Hepatocyte (in vitro differentiated cells): ENCODE results near the gene CFAP221. TPM values are rescaled to one million over a fixed set of nuclear protein-coding genes. Genes with fewer than 3 reads are reported as not detected.
"Not testable (repeated sequence)": the region's sequence is repeated elsewhere in the genome, so short reads cannot be mapped to it uniquely, and the experiment has no call there.

Experiments
- DNase-seq: peaks from one replicate; pipeline ENCODE4 v3.0.0-alpha.2; 2016; ENCODE audit warnings: low spot score
- H2AFZ ChIP-seq: fragments of 200-600 bp; sonication (generic); 2 replicates; pipeline ENCODE4 v1.6.0; 2016; ENCODE audit warnings: antibody characterized with exemption, mild to moderate bottlenecking
- H3K27ac ChIP-seq: fragments of 200-600 bp; sonication (generic); 2 replicates; pipeline ENCODE4 v1.5.1; 2016; ENCODE audit warnings: mild to moderate bottlenecking
- H3K27me3 ChIP-seq: fragments of 200-600 bp; sonication (generic); 2 replicates; pipeline ENCODE4 v1.6.1; 2016
- H3K36me3 ChIP-seq: fragments of 200-600 bp; sonication (generic); replicated peaks from 2 replicates; pipeline ENCODE4 v1.5.1; 2016; ENCODE audit warnings: low read depth; ENCODE audit not compliant: insufficient read depth
- H3K4me1 ChIP-seq: fragments of 200-600 bp; sonication (generic); 2 replicates; pipeline ENCODE4 v1.5.1; 2016; ENCODE audit warnings: mild to moderate bottlenecking, moderate library complexity; ENCODE audit not compliant: insufficient read depth
- H3K4me2 ChIP-seq: fragments of 200-600 bp; sonication (generic); 2 replicates; pipeline ENCODE4 v1.6.0; 2016
- H3K4me3 ChIP-seq: fragments of 200-600 bp; sonication (generic); 2 replicates; pipeline ENCODE4 v1.5.1; 2016; ENCODE audit warnings: mild to moderate bottlenecking
- H3K79me2 ChIP-seq: fragments of 200-600 bp; sonication (generic); 2 replicates; pipeline ENCODE4 v1.6.0; 2017; ENCODE audit warnings: mild to moderate bottlenecking
- H3K9me2 ChIP-seq: fragments of 200-600 bp; sonication (generic); replicated peaks from 2 replicates; pipeline ENCODE4 v1.6.0; 2017; ENCODE audit warnings: mild to moderate bottlenecking; ENCODE audit not compliant: insufficient read depth
- H3K9me3 ChIP-seq: fragments of 200-600 bp; sonication (generic); 2 replicates; pipeline ENCODE4 v1.5.1; 2016; ENCODE audit warnings: low read depth, mild to moderate bottlenecking
- H4K20me1 ChIP-seq: fragments of 200-600 bp; sonication (generic); 2 replicates; pipeline ENCODE4 v1.6.0; 2016; ENCODE audit warnings: mild to moderate bottlenecking; ENCODE audit not compliant: insufficient read depth, poor library complexity, severe bottlenecking
- EZH2 ChIP-seq: fragments of 200-600 bp; sonication (generic); IDR thresholded peaks from 2 replicates; pipeline ENCODE4 v1.6.1; 2016; ENCODE audit warnings: antibody characterized with exemption, mild to moderate bottlenecking, borderline replicate concordance
- EZH2phosphoT487 ChIP-seq: fragments of 200-600 bp; sonication (generic); IDR thresholded peaks from one replicate; pipeline ENCODE4 v1.6.1; 2018; ENCODE audit warnings: antibody characterized with exemption, mild to moderate bottlenecking, low read depth, moderate library complexity; ENCODE audit not compliant: unreplicated experiment, severe bottlenecking
- WGBS: methylation state at CpG from one replicate; pipeline ENCODE4 v1.1.6; 2016; ENCODE audit warnings: low lambda C conversion rate; ENCODE audit errors: missing lambda C conversion rate; 5-methylcytosine and 5-hydroxymethylcytosine counted together
- polyA plus RNA-seq: library from polyadenylated mRNA; unstranded; fragments of >200 nt; fragmentation: Nextera tagmentation; extraction: Ambion mirVana; gene quantifications from 2 replicates; pipeline ENCODE4 v1.2.1, GENCODE V29; 2016
- total RNA-seq: library from RNA; depleted of rRNA; stranded (reverse); fragments of >200 nt; gene quantifications from 2 replicates; pipeline ENCODE4 v1.2.3, GENCODE V29; 2014
- TF ChIP-seq, protein P1 (sequence below): fragments of 200-600 bp; sonication (generic); IDR thresholded peaks from 2 replicates; pipeline ENCODE4 v1.5.1; 2016; ENCODE audit warnings: antibody characterized with exemption, mild to moderate bottlenecking; ENCODE audit not compliant: poor library complexity

The CFAP221 gene
- total and polyA plus RNA-seq, 2 experiments from 2014 or later, result 3.3 to 3.4 TPM

DNA sequence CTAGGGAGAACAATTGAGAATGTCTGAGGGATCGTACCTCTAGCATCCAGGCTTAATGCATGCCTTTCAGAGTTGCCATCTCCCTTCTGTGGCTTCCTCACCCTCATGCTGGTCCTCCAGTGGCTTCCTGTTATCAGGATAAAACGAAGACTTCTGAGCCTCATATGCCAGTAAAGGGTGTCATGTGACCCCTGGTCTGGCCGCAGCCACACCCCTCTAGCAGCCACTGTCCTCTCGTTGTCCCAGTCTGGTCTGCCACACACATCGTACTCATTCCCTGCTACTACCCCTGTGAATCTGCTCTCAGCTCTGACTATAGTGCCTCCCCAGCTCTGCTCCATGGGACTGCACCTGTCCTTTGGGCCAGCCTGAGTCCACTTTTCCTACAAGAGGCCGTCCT, 72.2 kb downstream of the CFAP221 start:
- Histone ChIP-seq H2AFZ (no peak overlapping the region), H3K4me1 (no peaks in the 10 kb centered on the region), H4K20me1 (no peaks in the 10 kb centered on the region), H3K36me3 (no peaks in the 10 kb centered on the region), H3K27ac (no peak overlapping the region), H3K4me2 (no peak overlapping the region), H3K4me3 (no peak overlapping the region), H3K9me3 (no peaks in the 10 kb centered on the region), H3K27me3 (no peaks in the 10 kb centered on the region), H3K79me2 (no peaks in the 10 kb centered on the region), H3K9me2 (no peaks in the 10 kb centered on the region)
- no peak for DNase-seq
- TF ChIP-seq EZH2phosphoT487 (no peak), EZH2 (no peak)
- TF ChIP-seq, protein P1, sequence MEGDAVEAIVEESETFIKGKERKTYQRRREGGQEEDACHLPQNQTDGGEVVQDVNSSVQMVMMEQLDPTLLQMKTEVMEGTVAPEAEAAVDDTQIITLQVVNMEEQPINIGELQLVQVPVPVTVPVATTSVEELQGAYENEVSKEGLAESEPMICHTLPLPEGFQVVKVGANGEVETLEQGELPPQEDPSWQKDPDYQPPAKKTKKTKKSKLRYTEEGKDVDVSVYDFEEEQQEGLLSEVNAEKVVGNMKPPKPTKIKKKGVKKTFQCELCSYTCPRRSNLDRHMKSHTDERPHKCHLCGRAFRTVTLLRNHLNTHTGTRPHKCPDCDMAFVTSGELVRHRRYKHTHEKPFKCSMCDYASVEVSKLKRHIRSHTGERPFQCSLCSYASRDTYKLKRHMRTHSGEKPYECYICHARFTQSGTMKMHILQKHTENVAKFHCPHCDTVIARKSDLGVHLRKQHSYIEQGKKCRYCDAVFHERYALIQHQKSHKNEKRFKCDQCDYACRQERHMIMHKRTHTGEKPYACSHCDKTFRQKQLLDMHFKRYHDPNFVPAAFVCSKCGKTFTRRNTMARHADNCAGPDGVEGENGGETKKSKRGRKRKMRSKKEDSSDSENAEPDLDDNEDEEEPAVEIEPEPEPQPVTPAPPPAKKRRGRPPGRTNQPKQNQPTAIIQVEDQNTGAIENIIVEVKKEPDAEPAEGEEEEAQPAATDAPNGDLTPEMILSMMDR, result no peak
- WGBS, result 78% methylated on average over 6 of the region's 6 CpGs

DNA sequence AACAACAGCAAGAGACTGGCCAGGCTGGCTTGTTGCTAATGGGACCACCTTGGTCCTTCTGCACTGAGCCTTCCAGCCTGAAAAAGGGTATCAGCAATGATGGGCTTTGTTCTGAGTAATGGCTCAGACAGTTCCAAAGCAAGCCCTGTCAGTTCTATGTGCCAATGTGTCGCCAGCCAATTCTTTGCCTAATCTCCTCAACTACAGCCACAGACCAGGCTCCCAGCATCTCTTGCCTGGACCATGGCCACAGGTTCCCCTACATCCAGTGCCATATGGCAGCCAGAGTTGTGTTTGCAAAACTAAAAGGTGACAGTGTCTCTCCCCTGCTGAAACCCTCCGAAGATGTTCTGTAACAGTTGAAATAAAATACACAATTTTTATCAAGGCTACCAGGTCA, 73.2 kb downstream of the CFAP221 start:
- TF ChIP-seq EZH2, result no peak
- TF ChIP-seq EZH2phosphoT487, result no peak
- TF ChIP-seq, protein P1, result no peak

DNA sequence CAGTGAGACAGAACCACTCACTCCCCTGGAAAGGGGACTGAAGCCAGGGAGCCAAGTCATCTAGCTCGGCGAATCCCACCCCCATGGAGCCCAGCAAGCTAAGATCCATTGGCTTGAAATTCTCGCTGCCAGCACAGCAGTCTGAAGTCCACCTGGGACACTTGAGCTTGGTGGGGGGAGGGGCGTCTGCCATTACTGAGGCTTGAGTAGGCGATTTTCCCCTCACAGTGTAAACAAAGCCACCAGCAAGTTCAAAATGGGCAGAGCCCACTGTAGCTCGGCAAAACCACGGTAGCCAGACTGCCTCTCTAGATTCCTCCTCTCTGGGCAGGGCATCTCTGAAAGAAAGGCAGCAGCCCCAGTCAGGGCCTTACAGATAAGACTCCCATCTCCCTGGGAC, 74.5 kb downstream of the CFAP221 start:
- H3K9me2 ChIP-seq, DNase-seq, H4K20me1 ChIP-seq, H3K27me3 ChIP-seq, H3K4me1 ChIP-seq, H3K36me3 ChIP-seq, H3K4me2 ChIP-seq, H3K4me3 ChIP-seq, H2AFZ ChIP-seq, H3K79me2 ChIP-seq, H3K9me3 ChIP-seq, H3K27ac ChIP-seq: not testable (repeated sequence)
- WGBS, result 53% methylated on average over 7 of the region's 7 CpGs

More for the DNA sequence above, 73.2 kb downstream of the CFAP221 start:
- no peak overlapping the region for H2AFZ ChIP-seq
- no peaks in the 10 kb centered on the region for H3K36me3 ChIP-seq
- no peaks in the 10 kb centered on the region for H3K9me2 ChIP-seq
- H3K4me1 ChIP-seq, result no peaks in the 10 kb centered on the region
- no peak overlapping the region for H3K27ac ChIP-seq
- no peaks in the 10 kb centered on the region for H3K9me3 ChIP-seq
- no peaks in the 10 kb centered on the region for H3K79me2 ChIP-seq
- no peaks in the 10 kb centered on the region for H4K20me1 ChIP-seq
- no peak for DNase-seq
- H3K4me2 ChIP-seq, result no peak overlapping the region
- H3K4me3 ChIP-seq, result no peak overlapping the region
- no peaks in the 10 kb centered on the region for H3K27me3 ChIP-seq
- 87% methylated on average over 2 of the region's 2 CpGs for WGBS

DNA sequence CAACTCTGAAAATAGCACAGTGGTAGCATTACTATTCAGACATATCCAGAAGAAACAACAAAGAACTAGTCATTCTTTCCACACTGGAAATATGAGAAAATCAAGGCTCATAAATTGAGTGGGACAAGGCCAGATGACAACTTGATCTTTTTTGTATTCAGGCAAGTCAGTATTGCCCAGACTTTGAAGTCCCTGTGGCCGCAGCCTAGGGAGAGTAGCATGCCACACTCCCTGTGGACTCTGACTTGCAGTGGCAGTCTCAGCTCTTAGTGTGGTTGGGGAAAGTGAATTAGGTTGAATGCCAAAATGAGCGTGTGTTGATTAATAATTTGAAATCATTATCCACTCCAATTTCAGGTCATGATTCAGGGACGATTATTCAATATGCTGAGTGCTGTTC, 81.0 kb downstream of the CFAP221 start:
- TF ChIP-seq, protein P1, result no peak
- TF ChIP-seq EZH2phosphoT487 (no peak), EZH2 (no peak)
- 97% methylated on average over 3 of the region's 3 CpGs for WGBS
- Histone ChIP-seq H2AFZ (no peak overlapping the region), H3K4me1 (no peaks in the 10 kb centered on the region), H3K4me2 (no peak overlapping the region), H3K27ac (no peak overlapping the region), H3K36me3 (no peaks in the 10 kb centered on the region), H3K4me3 (no peak overlapping the region), H3K9me2 (no peaks in the 10 kb centered on the region), H4K20me1 (no peaks in the 10 kb centered on the region), H3K79me2 (no peaks in the 10 kb centered on the region), H3K9me3 (no peaks in the 10 kb centered on the region), H3K27me3 (no peaks in the 10 kb centered on the region)
- DNase-seq, result no peak
